Activated naive CD4-positive, alpha-beta T cell treated with anti-CD3 and anti-CD28 coated beads, Interleukin-2, amount 50 U/mL, for 24 hours (primary cell): ENCODE data around the gene DENND2A.
"Not testable (repeated sequence)": the region's sequence is repeated elsewhere in the genome, so short reads cannot be mapped to it uniquely, and the experiment has no call there.

Experiments
- H3K27ac Mint-ChIP-seq: one replicate; pipeline ENCODE4 v1.8.0; 2021; ENCODE audit warnings: mild to moderate bottlenecking, mixed read lengths
- H3K27me3 Mint-ChIP-seq: one replicate; pipeline ENCODE4 v1.8.0; 2021; ENCODE audit warnings: mixed read lengths
- H3K36me3 Mint-ChIP-seq: one replicate; pipeline ENCODE4 v1.8.0; 2021; ENCODE audit warnings: mixed read lengths
- H3K4me1 Mint-ChIP-seq: one replicate; pipeline ENCODE4 v1.8.0; 2021; ENCODE audit warnings: mixed read lengths
- H3K4me3 Mint-ChIP-seq: one replicate; pipeline ENCODE4 v1.8.0; 2021; ENCODE audit warnings: mild to moderate bottlenecking, mixed read lengths
- H3K9me3 Mint-ChIP-seq: one replicate; pipeline ENCODE4 v1.8.0; 2021; ENCODE audit warnings: mixed read lengths

Gene DENND2A

GRCh38 chr7:140570120-140570519 lies 70.5 kb downstream of the DENND2A start:
- Mint-ChIP-seq H3K36me3 (no peaks in the 10 kb centered on the region), H3K27me3 (no peaks in the 10 kb centered on the region), H3K9me3 (no peaks in the 10 kb centered on the region), H3K27ac (no peak overlapping the region), H3K4me1 (no peaks in the 10 kb centered on the region), H3K4me3 (no peak overlapping the region)

GRCh38 chr7:140568021-140568813 lies 72.4 kb downstream of the DENND2A start:
- Mint-ChIP-seq H3K9me3 (no peaks in the 10 kb centered on the region), H3K36me3 (no peaks in the 10 kb centered on the region), H3K4me1 (no peaks in the 10 kb centered on the region), H3K27me3 (peaks cover 2% of the 10 kb centered on the region), H3K27ac (no peak overlapping the region), H3K4me3 (no peak overlapping the region)

GRCh38 chr7:140566186-140566585 lies 74.4 kb downstream of the DENND2A start:
- H3K4me3 Mint-ChIP-seq, H3K4me1 Mint-ChIP-seq, H3K27ac Mint-ChIP-seq, H3K9me3 Mint-ChIP-seq, H3K36me3 Mint-ChIP-seq, H3K27me3 Mint-ChIP-seq: not testable (repeated sequence)

- not testable (repeated sequence) for H3K9me3 Mint-ChIP-seq, H3K27me3 Mint-ChIP-seq, H3K4me1 Mint-ChIP-seq, H3K4me3 Mint-ChIP-seq, H3K27ac Mint-ChIP-seq, H3K36me3 Mint-ChIP-seq
Observed at GRCh38 chr7:140565761-140566160, 74.9 kb downstream of the DENND2A start.

GRCh38 chr7:140564643-140565042 lies 76.0 kb downstream of the DENND2A start:
- no peak overlapping the region for H3K27ac Mint-ChIP-seq
- H3K36me3 Mint-ChIP-seq: no peaks in the 10 kb centered on the region
- H3K27me3 Mint-ChIP-seq: peaks cover 3% of the 10 kb centered on the region
- H3K4me1 Mint-ChIP-seq: no peaks in the 10 kb centered on the region
- no peaks in the 10 kb centered on the region for H3K9me3 Mint-ChIP-seq
- H3K4me3 Mint-ChIP-seq: no peak overlapping the region

- no peaks in the 10 kb centered on the region for H3K9me3 Mint-ChIP-seq
- H3K4me1 Mint-ChIP-seq: no peaks in the 10 kb centered on the region
- H3K36me3 Mint-ChIP-seq: no peaks in the 10 kb centered on the region
- no peak overlapping the region for H3K27ac Mint-ChIP-seq
- H3K27me3 Mint-ChIP-seq: peaks cover 3% of the 10 kb centered on the region
- no peak overlapping the region for H3K4me3 Mint-ChIP-seq
Observed at GRCh38 chr7:140562926-140563481, 77.6 kb downstream of the DENND2A start.

- Mint-ChIP-seq H3K27ac (no peak overlapping the region), H3K4me1 (no peaks in the 10 kb centered on the region), H3K27me3 (peaks cover 3% of the 10 kb centered on the region), H3K36me3 (no peaks in the 10 kb centered on the region), H3K4me3 (no peak overlapping the region), H3K9me3 (no peaks in the 10 kb centered on the region)
Observed at GRCh38 chr7:140559410-140559809, 81.2 kb downstream of the DENND2A start.

- Mint-ChIP-seq H3K27ac (no peak overlapping the region), H3K27me3 (no peaks in the 10 kb centered on the region), H3K9me3 (no peaks in the 10 kb centered on the region), H3K4me3 (no peak overlapping the region), H3K4me1 (no peaks in the 10 kb centered on the region), H3K36me3 (no peaks in the 10 kb centered on the region)
Observed at GRCh38 chr7:140557809-140558518, 82.6 kb downstream of the DENND2A start.

GRCh38 chr7:140557069-140557468 lies 83.5 kb downstream of the DENND2A start:
- Mint-ChIP-seq H3K36me3 (no peaks in the 10 kb centered on the region), H3K27me3 (no peaks in the 10 kb centered on the region), H3K27ac (no peak overlapping the region)

GRCh38 chr7:140553236-140553635 lies 87.4 kb downstream of the DENND2A start:
- not testable (repeated sequence) for H3K36me3 Mint-ChIP-seq, H3K4me1 Mint-ChIP-seq, H3K4me3 Mint-ChIP-seq, H3K27me3 Mint-ChIP-seq, H3K9me3 Mint-ChIP-seq, H3K27ac Mint-ChIP-seq

More at GRCh38 chr7:140557069-140557468, 83.5 kb downstream of the DENND2A start:
- Mint-ChIP-seq H3K4me1 (no peaks in the 10 kb centered on the region), H3K4me3 (no peak overlapping the region), H3K9me3 (no peaks in the 10 kb centered on the region)

- Mint-ChIP-seq H3K27ac (no peak overlapping the region), H3K9me3 (no peaks in the 10 kb centered on the region), H3K36me3 (no peaks in the 10 kb centered on the region), H3K4me3 (no peak overlapping the region), H3K27me3 (no peaks in the 10 kb centered on the region), H3K4me1 (no peaks in the 10 kb centered on the region)
Observed at GRCh38 chr7:140552240-140552679, 88.4 kb downstream of the DENND2A start.

GRCh38 chr7:140551355-140552239 lies 89.0 kb downstream of the DENND2A start:
- H3K4me1 Mint-ChIP-seq: no peaks in the 10 kb centered on the region
- no peaks in the 10 kb centered on the region for H3K9me3 Mint-ChIP-seq
- no peaks in the 10 kb centered on the region for H3K36me3 Mint-ChIP-seq
- no peak overlapping the region for H3K4me3 Mint-ChIP-seq
- no peak overlapping the region for H3K27ac Mint-ChIP-seq
- no peaks in the 10 kb centered on the region for H3K27me3 Mint-ChIP-seq

GRCh38 chr7:140546947-140547346 lies 93.7 kb downstream of the DENND2A start:
- H3K4me3 Mint-ChIP-seq: no peak overlapping the region
- no peaks in the 10 kb centered on the region for H3K9me3 Mint-ChIP-seq
- no peaks in the 10 kb centered on the region for H3K36me3 Mint-ChIP-seq
- peaks cover 2% of the 10 kb centered on the region for H3K27me3 Mint-ChIP-seq
- H3K4me1 Mint-ChIP-seq: peaks cover 3% of the 10 kb centered on the region
- no peak overlapping the region for H3K27ac Mint-ChIP-seq

GRCh38 chr7:140544388-140544826 lies 96.2 kb downstream of the DENND2A start:
- no peak overlapping the region for H3K4me3 Mint-ChIP-seq
- no peaks in the 10 kb centered on the region for H3K36me3 Mint-ChIP-seq
- H3K27ac Mint-ChIP-seq: no peak overlapping the region
- H3K4me1 Mint-ChIP-seq: peaks cover 5% of the 10 kb centered on the region
- H3K27me3 Mint-ChIP-seq: peaks cover 2% of the 10 kb centered on the region
- no peaks in the 10 kb centered on the region for H3K9me3 Mint-ChIP-seq

GRCh38 chr7:140542228-140542603 lies 98.4 kb downstream of the DENND2A start:
- Mint-ChIP-seq H3K4me3 (no peak overlapping the region), H3K27ac (no peak overlapping the region), H3K4me1 (peaks cover 5% of the 10 kb centered on the region), H3K27me3 (peaks cover 2% of the 10 kb centered on the region), H3K36me3 (no peaks in the 10 kb centered on the region), H3K9me3 (no peaks in the 10 kb centered on the region)
